Kasumi-1 (cell line): ENCODE data around the gene WDR1.

Source experiments
- DNase-seq, 2 experiments: peaks; one replicate each; lab custom pipeline; 2025; lab: John Stamatoyannopoulos, UW

WDR1 gene

DNA sequence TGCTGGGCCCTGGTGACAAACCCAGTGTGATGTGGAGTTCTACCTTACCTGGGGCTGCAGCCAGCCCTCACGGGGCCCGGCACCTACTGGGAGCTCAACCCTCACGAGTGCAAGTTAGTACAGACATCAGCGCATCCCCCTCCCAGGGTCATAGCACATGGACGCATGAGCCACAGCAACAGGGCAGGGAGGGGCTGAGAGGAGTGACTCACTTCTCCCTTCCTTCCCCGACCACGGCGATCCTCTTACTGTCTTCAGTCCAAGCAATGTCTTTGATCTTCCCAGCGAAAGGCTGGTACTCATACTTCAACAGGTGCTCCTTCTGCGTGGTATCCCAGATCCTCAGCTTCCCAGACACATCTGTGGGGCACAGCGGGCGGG is 17.8 kb downstream of the WDR1 start:
- peak; percentile 11 to 15 for DNase-seq

GRCh38 chr4:10097906-10098779 is 18.5 kb downstream of the WDR1 start:
- DNase-seq: no peak

- DNase-seq: no peak
Measured at GRCh38 chr4:10096978-10097335, 19.6 kb downstream of the WDR1 start.

- DNase-seq: peak; percentile 90 to 91
Measured at GRCh38 chr4:10096201-10096977, 20.2 kb downstream of the WDR1 start.

- DNase-seq: no peak
Measured at GRCh38 chr4:10095296-10095991, 21.2 kb downstream of the WDR1 start.

DNA sequence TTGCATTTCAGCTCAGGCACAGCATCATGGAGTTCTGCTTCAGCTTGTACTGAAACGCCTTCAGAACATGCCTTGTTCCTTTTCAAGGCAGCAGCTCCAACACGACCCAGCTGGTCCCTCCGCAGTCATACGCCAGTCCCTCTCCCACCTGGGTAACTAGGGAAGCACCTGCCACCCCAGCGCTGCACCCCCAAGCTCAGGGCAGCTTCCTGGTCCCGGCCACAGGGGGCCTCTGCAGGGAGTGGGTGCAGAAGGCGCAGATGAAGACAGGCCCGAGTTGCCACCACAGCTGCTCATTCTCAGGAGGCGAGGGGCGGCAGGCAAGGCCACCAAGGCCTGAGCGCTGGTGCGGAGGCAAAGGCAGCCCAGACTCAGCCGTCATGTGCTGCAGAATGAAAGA is 21.8 kb downstream of the WDR1 start:
- no peak for DNase-seq

- peak; percentile 87 to 92 for DNase-seq
Measured at GRCh38 chr4:10093801-10094552, 22.6 kb downstream of the WDR1 start.

GRCh38 chr4:10093271-10093621 is 23.4 kb downstream of the WDR1 start:
- DNase-seq: no peak

- no peak for DNase-seq
Measured at GRCh38 chr4:10092481-10093270, 23.9 kb downstream of the WDR1 start.

DNA sequence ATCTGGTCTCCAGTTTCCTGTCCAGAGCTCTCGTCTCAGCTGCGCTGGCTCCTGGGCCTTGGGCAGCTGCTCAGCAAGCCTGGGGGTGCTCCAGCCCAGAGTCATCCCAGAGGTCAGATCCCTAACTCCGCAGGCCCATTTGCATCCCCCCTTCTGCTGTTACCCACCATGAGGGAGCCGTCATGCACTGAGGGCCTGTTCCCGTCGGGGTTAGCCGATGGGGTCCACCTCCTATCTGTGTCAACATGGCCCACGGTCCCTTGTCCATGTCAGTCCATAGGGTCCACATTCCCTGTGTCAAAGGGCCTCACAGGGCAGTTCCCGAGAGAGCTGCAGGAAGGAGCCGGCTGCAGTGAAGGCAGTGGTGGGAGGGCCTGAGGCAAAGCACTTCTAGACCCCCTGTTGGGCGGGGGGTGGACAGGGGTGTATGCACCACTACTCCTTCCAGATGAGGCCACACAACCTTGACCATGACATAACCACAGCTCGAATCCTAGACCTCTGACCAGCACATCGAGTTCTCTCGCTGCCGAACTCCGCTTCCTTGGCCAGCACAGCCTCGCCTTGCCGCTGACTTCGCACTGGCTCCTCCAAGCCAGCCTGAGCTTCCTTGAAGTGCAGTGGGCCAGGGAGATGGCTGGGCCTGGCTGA is 24.9 kb downstream of the WDR1 start:
- DNase-seq: no peak

DNA sequence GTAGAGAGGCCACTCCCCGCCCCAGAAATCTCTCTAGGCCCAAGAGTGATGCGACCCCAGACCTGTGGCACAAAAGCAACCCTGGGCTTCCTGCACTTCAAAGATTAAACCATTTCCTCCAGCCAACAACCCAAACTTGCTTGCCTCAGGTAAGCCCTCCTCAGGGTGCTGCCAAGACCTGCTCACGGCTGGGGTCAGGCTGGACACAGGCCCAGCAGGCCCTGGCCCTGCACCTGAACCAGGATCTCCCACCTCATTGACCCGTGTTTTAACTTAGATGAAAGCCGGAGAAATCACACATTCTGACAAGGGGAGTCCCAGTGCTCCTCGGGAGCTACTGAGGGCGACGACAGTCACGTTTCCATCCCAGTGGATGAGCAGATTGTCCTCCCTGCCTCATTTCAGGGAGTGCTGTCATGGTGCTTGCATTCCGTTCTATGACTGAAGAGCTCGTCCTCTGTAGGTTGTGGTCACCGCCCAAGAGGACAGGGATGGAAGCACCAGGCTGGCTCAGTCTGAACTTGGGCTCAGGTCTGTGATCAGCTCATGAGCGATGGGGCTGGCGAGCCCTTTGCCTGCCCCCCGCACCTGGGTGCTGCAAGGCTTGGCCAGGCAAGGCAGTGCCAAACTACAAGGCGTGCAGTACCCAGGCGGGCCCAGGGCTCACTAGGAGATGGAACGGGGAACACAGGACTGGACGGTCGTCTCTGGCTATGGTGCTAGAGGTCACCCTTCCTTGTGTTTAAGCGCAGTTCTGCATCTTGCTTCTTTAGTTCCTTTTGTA is 25.9 kb downstream of the WDR1 start:
- no peak for DNase-seq

DNA sequence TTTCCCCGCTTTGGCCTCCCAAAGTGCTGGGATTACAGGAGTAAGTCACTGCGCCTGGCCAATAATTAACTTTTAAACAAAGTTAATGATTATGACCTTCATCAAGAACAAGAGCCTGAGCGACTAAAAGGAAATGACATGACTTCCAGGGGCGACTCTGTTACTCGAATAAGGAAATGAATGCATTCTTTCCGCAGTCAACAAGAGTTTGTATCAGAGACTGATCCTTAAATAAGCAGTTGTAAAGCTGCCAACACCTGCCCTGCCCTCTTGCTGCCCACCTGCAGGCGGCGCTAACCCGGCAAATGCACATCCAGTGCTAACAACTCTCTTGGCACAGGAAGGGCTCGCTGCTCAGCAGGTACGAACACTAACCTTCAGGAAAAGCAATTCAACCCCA is 27.3 kb downstream of the WDR1 start:
- DNase-seq: peak in 1 of 2 experiments; percentile 2

- DNase-seq: no peak
Measured at GRCh38 chr4:10088135-10089010, 28.2 kb downstream of the WDR1 start.

DNA sequence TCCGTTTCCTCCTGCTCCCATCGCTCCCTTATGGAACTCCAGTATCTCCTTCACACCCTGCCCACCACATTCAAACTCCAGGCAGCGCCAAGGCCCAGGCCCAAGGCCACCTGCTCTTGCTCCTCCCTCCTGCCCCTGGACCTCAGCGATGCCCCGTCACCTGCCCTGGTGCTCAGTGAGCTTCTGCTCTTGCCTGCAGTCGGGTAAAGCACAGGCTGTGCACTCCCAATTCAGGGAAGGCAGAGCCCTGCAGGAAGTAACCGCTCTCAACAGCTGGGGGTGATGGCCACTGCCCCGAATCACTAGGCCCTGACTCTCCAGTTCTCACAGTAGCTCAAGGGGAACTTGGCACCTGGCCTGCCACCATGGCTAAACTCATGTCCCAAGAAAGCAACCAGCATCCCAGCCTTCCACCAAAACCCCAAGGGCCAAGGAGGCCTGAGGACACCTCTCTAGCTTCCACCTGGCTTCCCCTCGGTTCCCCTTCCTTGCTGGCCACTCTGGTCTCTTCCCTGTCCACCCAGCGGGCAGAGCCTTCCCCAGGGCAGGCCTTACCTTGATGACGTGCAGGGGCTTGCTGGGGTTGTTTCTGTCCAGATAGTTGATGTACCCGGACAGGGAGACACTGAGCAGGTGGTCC is 29.3 kb downstream of the WDR1 start:
- no peak for DNase-seq

GRCh38 chr4:10086506-10087120 is 30.0 kb downstream of the WDR1 start:
- DNase-seq: no peak

DNA sequence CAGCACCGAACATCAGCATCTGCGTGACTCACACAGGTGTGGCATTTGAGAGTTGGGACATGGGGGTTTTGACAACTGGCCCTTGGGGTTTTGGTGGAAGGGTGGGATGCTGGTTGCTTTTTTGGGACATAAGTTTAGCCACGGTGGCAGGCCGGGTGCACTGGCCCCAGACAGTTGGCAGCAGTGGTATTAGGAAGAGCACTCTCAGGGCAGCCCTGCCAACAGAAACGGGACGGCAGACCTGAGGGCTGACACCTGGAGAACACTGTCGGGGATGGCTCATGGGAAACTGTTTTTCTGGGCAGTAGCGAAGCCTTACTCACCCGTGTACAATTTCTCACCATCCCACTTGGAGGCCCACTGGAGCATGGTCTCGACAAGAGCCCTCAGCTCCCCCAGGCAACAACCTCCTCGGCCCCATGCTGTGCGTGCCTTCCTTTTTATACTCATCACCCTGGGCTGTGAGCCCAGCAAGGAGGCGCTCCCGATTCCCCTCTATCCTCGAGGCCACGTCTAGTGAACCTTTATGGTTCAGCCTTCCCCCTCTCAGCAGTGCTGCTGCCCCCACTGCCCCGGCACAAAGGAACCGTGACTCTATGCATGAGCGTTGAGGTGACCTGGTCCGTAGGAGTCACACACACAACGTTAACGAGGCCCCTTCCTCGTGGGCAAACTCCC is 30.6 kb downstream of the WDR1 start:
- no peak for DNase-seq

- no peak for DNase-seq
Measured at GRCh38 chr4:10085386-10085785, 31.2 kb downstream of the WDR1 start.
